Peyer's patch (tissue), 4 donors: ENCODE results near the gene CASKIN1.

Experiments
- CTCF ChIP-seq, 6 experiments: fragments of 450-650 bp in 4 of 6; fragments of 200-600 bp in 2 of 6; sonication (generic) in 1 of 6; IDR thresholded peaks; one replicate each; pipeline ENCODE4 v1.5.1; 2017 to 2019; ENCODE audit warnings: antibody characterized with exemption in 6 of 6, mild to moderate bottlenecking in 3 of 6, moderate library complexity in 1 of 6
- POLR2A ChIP-seq, 2 donors: fragments of 450-650 bp; IDR thresholded peaks; one replicate each; pipeline ENCODE4 v1.5.1; 2017; ENCODE audit warnings: antibody characterized with exemption in 2 of 2, mild to moderate bottlenecking in 2 of 2, moderate library complexity in 2 of 2

GRCh38 chr16:2174396-2175131 lies 21.8 kb downstream of the CASKIN1 start:
- no peak for TF ChIP-seq CTCF (IDR thresholded peaks at IDR 0.05)
- TF ChIP-seq POLR2A (IDR thresholded peaks at IDR 0.05) = no peak
